Neural cell (in vitro differentiated cells): Measurements from ENCODE around the gene SERPINE2.

Source experiments
- EZH2 ChIP-seq: fragments of 200-600, 300-800 bp; shearing (Covaris generic), sonication (generic); IDR thresholded peaks from 2 replicates; pipeline ENCODE4 v1.6.1; 2014; ENCODE audit warnings: antibody characterized with exemption, low read length, borderline replicate concordance, mild to moderate bottlenecking; ENCODE audit not compliant: insufficient read depth, poor library complexity, severe bottlenecking
- MXI1 ChIP-seq: fragments of 450-650 bp; conservative IDR thresholded peaks from 2 replicates; pipeline ENCODE4 v1.6.1; 2014; ENCODE audit warnings: antibody characterized with exemption, mild to moderate bottlenecking; ENCODE audit not compliant: poor library complexity, severe bottlenecking
- TAF1 ChIP-seq: IDR thresholded peaks from 2 replicates; pipeline ENCODE4 v1.6.1; 2012; ENCODE audit warnings: low read depth
- TF ChIP-seq, protein P1 (sequence below): fragments of 450-650 bp; IDR thresholded peaks from 2 replicates; pipeline ENCODE4 v1.5.1; 2014; ENCODE audit warnings: antibody characterized with exemption, mild to moderate bottlenecking, moderate library complexity; ENCODE audit not compliant: poor library complexity, severe bottlenecking

DNA sequence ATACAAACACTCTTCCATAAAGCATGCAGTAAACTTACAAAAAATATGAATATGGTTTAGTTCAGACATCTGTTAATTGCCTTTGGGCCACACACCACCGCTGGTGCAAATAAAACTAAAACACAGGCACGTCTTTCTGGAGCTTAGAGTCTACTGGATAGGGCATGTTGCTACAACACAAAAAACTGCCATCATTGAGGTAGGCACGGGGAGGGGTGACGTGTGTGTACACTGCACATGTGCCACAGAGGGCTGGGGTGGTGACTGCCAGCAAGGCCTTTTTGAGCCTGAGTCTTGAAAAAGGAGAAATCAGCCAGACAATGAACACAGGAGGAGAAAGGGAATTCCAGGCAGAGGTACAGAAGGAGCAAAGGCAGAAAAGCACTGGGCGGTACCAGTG lies 5.1 kb downstream of the SERPINE2 start:
- TF ChIP-seq, protein P1, sequence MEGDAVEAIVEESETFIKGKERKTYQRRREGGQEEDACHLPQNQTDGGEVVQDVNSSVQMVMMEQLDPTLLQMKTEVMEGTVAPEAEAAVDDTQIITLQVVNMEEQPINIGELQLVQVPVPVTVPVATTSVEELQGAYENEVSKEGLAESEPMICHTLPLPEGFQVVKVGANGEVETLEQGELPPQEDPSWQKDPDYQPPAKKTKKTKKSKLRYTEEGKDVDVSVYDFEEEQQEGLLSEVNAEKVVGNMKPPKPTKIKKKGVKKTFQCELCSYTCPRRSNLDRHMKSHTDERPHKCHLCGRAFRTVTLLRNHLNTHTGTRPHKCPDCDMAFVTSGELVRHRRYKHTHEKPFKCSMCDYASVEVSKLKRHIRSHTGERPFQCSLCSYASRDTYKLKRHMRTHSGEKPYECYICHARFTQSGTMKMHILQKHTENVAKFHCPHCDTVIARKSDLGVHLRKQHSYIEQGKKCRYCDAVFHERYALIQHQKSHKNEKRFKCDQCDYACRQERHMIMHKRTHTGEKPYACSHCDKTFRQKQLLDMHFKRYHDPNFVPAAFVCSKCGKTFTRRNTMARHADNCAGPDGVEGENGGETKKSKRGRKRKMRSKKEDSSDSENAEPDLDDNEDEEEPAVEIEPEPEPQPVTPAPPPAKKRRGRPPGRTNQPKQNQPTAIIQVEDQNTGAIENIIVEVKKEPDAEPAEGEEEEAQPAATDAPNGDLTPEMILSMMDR: no peak
- TF ChIP-seq EZH2: no peak
- no peak for TF ChIP-seq TAF1
- no peak for TF ChIP-seq MXI1
